Measurements from ENCODE around the gene ATIC. TPM values are rescaled to one million over a fixed set of nuclear protein-coding genes. Genes with fewer than 3 reads are reported as not detected.

Gene ATIC
- total and polyA plus RNA-seq, 4 donors: 44.3 to 180 (median 75.9) TPM

- Histone ChIP-seq H3K36me3 (ENCODE audit: control insufficient read depth in 4 of 4, insufficient read depth in 4 of 4, low read length in 4 of 4) (no peaks in the 10 kb centered on the region), H3K4me1 (ENCODE audit: control insufficient read depth in 5 of 5, insufficient read depth in 5 of 5, low read length in 5 of 5) (peaks cover 0 to 4% (median 0%) of the 10 kb centered on the region in 5 donors), H3K27ac (ENCODE audit: low read depth in 1 of 2, low read length in 1 of 2) (no peak overlapping the region), H3K27me3 (ENCODE audit: control insufficient read depth in 3 of 3, insufficient read depth in 3 of 3, low read length in 2 of 3) (no peaks in the 10 kb centered on the region), H3K4me3 (no peak overlapping the region), H3K9ac (ENCODE audit: insufficient read depth in 1 of 2, low read length in 2 of 2) (no peak overlapping the region), H3K9me3 (ENCODE audit: control insufficient read depth in 4 of 4, insufficient read depth in 3 of 4, low read length in 3 of 4) (no peaks in the 10 kb centered on the region)
- DNase-seq (no peak), ATAC-seq (ENCODE audit: insufficient read depth, low FRiP score) (no peak)
- 72 to 89% methylated on average over 6 of the region's 6 CpGs for WGBS, 2 donors
- no peak for TF ChIP-seq CTCF (IDR thresholded peaks at IDR 0.05; ENCODE audit: control extremely low read depth, extremely low read depth)
Observed at GRCh38 chr2:215288112-215288815, 23.6 kb upstream of the ATIC start.

- Histone ChIP-seq H3K36me3 (ENCODE audit: control insufficient read depth in 4 of 4, insufficient read depth in 4 of 4, low read length in 4 of 4) (no peaks in the 10 kb centered on the region), H3K4me1 (ENCODE audit: control insufficient read depth in 5 of 5, insufficient read depth in 5 of 5, low read length in 5 of 5) (peaks cover 0 to 4% (median 0%) of the 10 kb centered on the region in 5 donors), H3K9me3 (ENCODE audit: control insufficient read depth in 4 of 4, insufficient read depth in 3 of 4, low read length in 3 of 4) (no peaks in the 10 kb centered on the region), H3K9ac (ENCODE audit: insufficient read depth in 1 of 2, low read length in 2 of 2) (no peak overlapping the region), H3K27me3 (ENCODE audit: control insufficient read depth in 3 of 3, insufficient read depth in 3 of 3, low read length in 2 of 3) (no peaks in the 10 kb centered on the region), H3K4me3 (no peak overlapping the region), H3K27ac (ENCODE audit: low read depth in 1 of 2, low read length in 1 of 2) (no peak overlapping the region)
- 82 to 94% methylated on average over 3 of the region's 3 CpGs for WGBS, 2 donors
- TF ChIP-seq CTCF (IDR thresholded peaks at IDR 0.05; ENCODE audit: control extremely low read depth, extremely low read depth): no peak
- ATAC-seq (ENCODE audit: insufficient read depth, low FRiP score) (no peak), DNase-seq (no peak)
Observed at GRCh38 chr2:215290980-215291599, 20.8 kb upstream of the ATIC start.

- no peak overlapping the region for H3K9ac ChIP-seq (ENCODE audit: insufficient read depth in 1 of 2, low read length in 2 of 2)
- no peak overlapping the region for H3K27ac ChIP-seq (ENCODE audit: low read depth in 1 of 2, low read length in 1 of 2)
- DNase-seq (no peak), ATAC-seq (ENCODE audit: insufficient read depth, low FRiP score) (no peak)
- no peaks in the 10 kb centered on the region for H3K9me3 ChIP-seq (ENCODE audit: control insufficient read depth in 4 of 4, insufficient read depth in 3 of 4, low read length in 3 of 4)
- H3K4me1 ChIP-seq (ENCODE audit: control insufficient read depth in 5 of 5, insufficient read depth in 5 of 5, low read length in 5 of 5): peaks cover 0 to 4% (median 0%) of the 10 kb centered on the region in 5 donors
- H3K27me3 ChIP-seq (ENCODE audit: control insufficient read depth in 3 of 3, insufficient read depth in 3 of 3, low read length in 2 of 3): no peaks in the 10 kb centered on the region
- no peak for TF ChIP-seq CTCF (IDR thresholded peaks at IDR 0.05; ENCODE audit: control extremely low read depth, extremely low read depth)
- no peaks in the 10 kb centered on the region for H3K36me3 ChIP-seq (ENCODE audit: control insufficient read depth in 4 of 4, insufficient read depth in 4 of 4, low read length in 4 of 4)
- no peak overlapping the region for H3K4me3 ChIP-seq
- WGBS, 2 donors: 72 to 84% methylated on average over 4 of the region's 4 CpGs
Observed at GRCh38 chr2:215293879-215294278, 18.0 kb upstream of the ATIC start.
